HepG2 (cell line): ENCODE results near the gene H2AZ2. TPM values are rescaled to one million over a fixed set of nuclear protein-coding genes. Genes with fewer than 3 reads are reported as not detected.

Source experiments
- BCL6 ChIP-seq: IDR thresholded peaks from 2 replicates; pipeline ENCODE4 v1.6.1; 2016; ENCODE audit warnings: missing genetic modification reagents, missing compliant biosample characterization
- HMGXB3 ChIP-seq: sonication (generic); formaldehyde crosslinking; IDR thresholded peaks from 2 replicates; pipeline ENCODE4 v1.4.0; 2020; ENCODE audit warnings: missing genetic modification reagents, borderline replicate concordance
- IRX3 ChIP-seq: sonication (generic); formaldehyde crosslinking; IDR thresholded peaks from 2 replicates; pipeline ENCODE4 v1.8.1; 2023; ENCODE audit warnings: mild to moderate bottlenecking, low read depth, missing genetic modification reagents, borderline replicate concordance
- MXD1 ChIP-seq: sonication (generic); formaldehyde crosslinking; IDR thresholded peaks from 2 replicates; pipeline ENCODE4 v1.4.0; 2020; ENCODE audit warnings: mild to moderate bottlenecking, missing genetic modification reagents
- NFAT5 ChIP-seq: sonication (generic); formaldehyde crosslinking; IDR thresholded peaks from 2 replicates; pipeline ENCODE4 v1.4.0; 2020; ENCODE audit warnings: missing genetic modification reagents
- RFX5 ChIP-seq: IDR thresholded peaks from 2 replicates; pipeline ENCODE4 v1.6.1; 2011; ENCODE audit warnings: low read depth, low read length, improper control_type of control experiment
- ZNF407 ChIP-seq: sonication (generic); formaldehyde crosslinking; IDR thresholded peaks from one replicate; pipeline ENCODE4 v1.5.1; 2020; ENCODE audit warnings: mild to moderate bottlenecking, missing genetic modification reagents; ENCODE audit errors: not compliant biosample characterization
- ZNF670 ChIP-seq: sonication (generic); formaldehyde crosslinking; IDR thresholded peaks from 2 replicates; pipeline ENCODE4 v1.8.0; 2022; ENCODE audit warnings: mild to moderate bottlenecking, missing genetic modification reagents, borderline replicate concordance
- ZNF703 ChIP-seq: sonication (generic); formaldehyde crosslinking; IDR thresholded peaks from 2 replicates; pipeline ENCODE4 v1.5.1; 2020; ENCODE audit warnings: missing genetic modification reagents, mild to moderate bottlenecking, moderate library complexity, borderline replicate concordance
- polyA plus RNA-seq, 8 experiments: library from polyadenylated mRNA; depleted of rRNA in 3 of 8; stranded (reverse) in 7 of 8; unstranded in 1 of 8; fragments of >200 nt; fragmentation: Illumina TruSeq in 4 of 8; extraction: Trizol in 4 of 8; gene quantifications; 2 replicates each; pipeline versions ENCODE4 v1.2.1 to v1.2.3, GENCODE V29; 2011 to 2016; ENCODE audit warnings: low read depth in 4 of 8, missing spikeins in 1 of 8, mixed read lengths in 1 of 8; ENCODE audit not compliant: insufficient read depth in 1 of 8
- total RNA-seq, 5 experiments: library from RNA; depleted of rRNA; stranded (reverse); fragments of >200 nt; fragmentation: Illumina TruSeq; extraction: Trizol; gene quantifications; 2 replicates each; pipeline ENCODE4 v1.2.3, GENCODE V29; 2016; ENCODE audit warnings: low read depth in 1 of 5

The H2AZ2 gene
- total and polyA plus RNA-seq, 2 of the 13 experiments (the other 11 are each of a cell fraction or from before 2014, with no cell fraction given) = 121 to 223 TPM

GRCh38 chr7:44884621-44885393 is 36.9 kb upstream of the H2AZ2 start (continued):
- TF ChIP-seq HMGXB3 (CRISPR knock-in tag) = no peak
- TF ChIP-seq ZNF703 (CRISPR knock-in tag) = no peak
- no peak for TF ChIP-seq BCL6 (CRISPR knock-in tag)
- TF ChIP-seq MXD1 (CRISPR knock-in tag) = peak; percentile 28; the same call in 1 of the 2 replicates
- TF ChIP-seq RFX5 = no peak
- TF ChIP-seq ZNF670 (CRISPR knock-in tag) = 0 out of 2 replicates have a peak, but pooled peaks have one; percentile 67
- TF ChIP-seq NFAT5 (CRISPR knock-in tag) = no peak
- TF ChIP-seq ZNF407 (CRISPR knock-in tag) = peak; percentile 53
- no peak for TF ChIP-seq IRX3
